Measurements from ENCODE around the gene PPP1R15A.

GRCh38 chr19:48826606-48827020 lies 45.6 kb upstream of the PPP1R15A start:
- TF ChIP-seq ZNF274 (IDR thresholded peaks at IDR 0.05; ENCODE audit: borderline replicate concordance, extremely low read depth, low read length), result no peak
- TF ChIP-seq EP300 (IDR thresholded peaks at IDR 0.05; ENCODE audit: borderline replicate concordance in 1 of 2, low read depth in 2 of 2, low read length in 2 of 2), result no peak
- TF ChIP-seq SIN3A (conservative IDR thresholded peaks at IDR 0.05 in 1 of 2, IDR thresholded peaks at IDR 0.05 in 1 of 2; ENCODE audit: low read depth in 1 of 2, low read length in 2 of 2), result no peak
- TF ChIP-seq CTCF (IDR thresholded peaks at IDR 0.05; ENCODE audit: control extremely low read depth in 1 of 3, insufficient read depth in 1 of 3, low read depth in 1 of 3, low read length in 3 of 3), result peak; percentile 74 to 83 (median 83)

All from H1 (cell line).